Measurements from ENCODE around the gene DTNA.

GRCh38 chr18:34734056-34734455, 24.0 kb downstream of the DTNA start:
- TF ChIP-seq GATA1 (IDR thresholded peaks at IDR 0.05; ENCODE audit: low read depth, low read length) (no peak), POLR2A (IDR thresholded peaks at IDR 0.05; ENCODE audit: low read length) (no peak)

Measured in erythroblast (primary cell).